Measurements from ENCODE around the gene NT5C2. TPM values are rescaled to one million over a fixed set of nuclear protein-coding genes. Genes with fewer than 3 reads are reported as not detected.
"Not testable (repeated sequence)": the region's sequence is repeated elsewhere in the genome, so short reads cannot be mapped to it uniquely, and the experiment has no call there.

The NT5C2 gene
- total RNA-seq, 3 donors from 2014 or later, result 84.9 to 105 (median 105) TPM

DNA sequence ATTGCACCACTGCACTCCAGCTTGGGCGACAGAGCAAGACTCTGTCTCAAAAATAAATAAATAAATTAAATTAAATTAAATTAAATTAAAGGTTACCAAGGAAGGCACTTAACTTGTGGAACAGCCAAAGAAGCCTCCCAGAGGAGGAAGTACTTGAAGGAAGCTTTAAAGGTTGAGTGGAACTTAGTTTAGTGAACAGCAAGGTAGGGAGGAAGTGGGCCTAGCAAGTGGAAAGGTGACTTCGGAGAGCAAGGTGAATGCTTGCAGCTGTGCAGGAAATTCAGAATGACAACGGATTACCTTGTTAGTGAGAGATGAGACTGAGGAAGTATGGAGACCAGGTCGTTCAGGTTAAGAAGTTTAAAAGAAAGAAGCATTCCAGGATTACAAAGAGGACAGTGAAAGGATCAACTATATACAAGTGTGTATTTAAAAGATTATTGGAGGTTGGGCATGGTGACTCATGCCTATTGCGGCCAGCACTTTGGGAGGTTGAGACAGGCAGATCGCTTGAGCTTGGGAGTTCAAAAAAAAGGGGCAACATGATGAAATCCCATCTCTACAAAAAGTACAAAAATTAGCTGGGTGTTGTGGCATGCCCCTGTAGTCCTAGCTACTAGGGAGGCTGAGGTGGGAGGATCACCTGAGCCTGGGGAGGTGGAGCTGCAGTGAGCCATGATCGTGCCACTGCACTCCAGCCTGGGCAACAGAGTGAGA lies 39.9 kb upstream of the NT5C2 start:
- ATAC-seq, result peak; percentile 63
- H3K4me1 ChIP-seq (ENCODE audit: low read depth), result peaks cover 3% of the 10 kb centered on the region
- H3K9me3 ChIP-seq, result no peaks in the 10 kb centered on the region
- DNase-seq, result no peak
- no peak overlapping the region for H3K4me3 ChIP-seq
- H3K36me3 ChIP-seq (ENCODE audit: low read depth), result no peaks in the 10 kb centered on the region
- intact Hi-C loops (cut with DNase I, micrococcal nuclease), result no loop called here
- TF ChIP-seq, protein P1, sequence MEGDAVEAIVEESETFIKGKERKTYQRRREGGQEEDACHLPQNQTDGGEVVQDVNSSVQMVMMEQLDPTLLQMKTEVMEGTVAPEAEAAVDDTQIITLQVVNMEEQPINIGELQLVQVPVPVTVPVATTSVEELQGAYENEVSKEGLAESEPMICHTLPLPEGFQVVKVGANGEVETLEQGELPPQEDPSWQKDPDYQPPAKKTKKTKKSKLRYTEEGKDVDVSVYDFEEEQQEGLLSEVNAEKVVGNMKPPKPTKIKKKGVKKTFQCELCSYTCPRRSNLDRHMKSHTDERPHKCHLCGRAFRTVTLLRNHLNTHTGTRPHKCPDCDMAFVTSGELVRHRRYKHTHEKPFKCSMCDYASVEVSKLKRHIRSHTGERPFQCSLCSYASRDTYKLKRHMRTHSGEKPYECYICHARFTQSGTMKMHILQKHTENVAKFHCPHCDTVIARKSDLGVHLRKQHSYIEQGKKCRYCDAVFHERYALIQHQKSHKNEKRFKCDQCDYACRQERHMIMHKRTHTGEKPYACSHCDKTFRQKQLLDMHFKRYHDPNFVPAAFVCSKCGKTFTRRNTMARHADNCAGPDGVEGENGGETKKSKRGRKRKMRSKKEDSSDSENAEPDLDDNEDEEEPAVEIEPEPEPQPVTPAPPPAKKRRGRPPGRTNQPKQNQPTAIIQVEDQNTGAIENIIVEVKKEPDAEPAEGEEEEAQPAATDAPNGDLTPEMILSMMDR (IDR thresholded peaks at IDR 0.05), result no peak

- peaks cover 8% of the 10 kb centered on the region for H3K4me1 ChIP-seq (ENCODE audit: low read depth)
- ATAC-seq, result peak; percentile 74
- H3K36me3 ChIP-seq (ENCODE audit: low read depth), result no peaks in the 10 kb centered on the region
- H3K9me3 ChIP-seq, result no peaks in the 10 kb centered on the region
- H3K4me3 ChIP-seq, result no peak overlapping the region
- TF ChIP-seq, protein P1 (IDR thresholded peaks at IDR 0.05), result no peak
- intact Hi-C loops (cut with DNase I, micrococcal nuclease), result no loop called here
- no peak for DNase-seq
Observed at GRCh38 chr10:103232131-103232673, 39.1 kb upstream of the NT5C2 start.

DNA sequence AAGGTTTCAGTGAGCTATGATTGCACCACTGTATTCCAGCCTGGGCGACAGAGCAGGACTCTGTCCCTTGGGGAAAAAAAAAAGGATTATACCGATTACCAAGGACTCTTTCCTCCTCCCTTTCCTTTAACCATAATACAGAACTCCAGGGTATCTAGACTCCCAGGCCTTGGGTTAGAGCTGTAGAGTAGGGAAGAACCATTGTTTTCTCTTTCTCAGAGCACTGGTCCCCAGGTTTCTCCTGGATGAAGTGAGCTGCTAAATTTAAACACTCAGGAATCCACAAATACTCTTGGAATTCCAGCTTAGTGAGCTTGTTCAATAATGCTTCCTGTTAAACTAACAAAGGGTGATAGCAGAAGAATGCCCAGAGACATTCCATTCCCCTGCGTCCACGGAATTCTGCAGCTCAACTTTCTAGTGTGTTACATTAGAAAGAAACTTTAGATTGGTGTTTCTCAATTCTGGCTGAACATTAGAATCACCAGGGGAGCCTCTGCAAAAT lies 38.0 kb upstream of the NT5C2 start:
- peaks cover 8% of the 10 kb centered on the region for H3K4me1 ChIP-seq (ENCODE audit: low read depth)
- TF ChIP-seq, protein P1 (IDR thresholded peaks at IDR 0.05), result no peak

DNA sequence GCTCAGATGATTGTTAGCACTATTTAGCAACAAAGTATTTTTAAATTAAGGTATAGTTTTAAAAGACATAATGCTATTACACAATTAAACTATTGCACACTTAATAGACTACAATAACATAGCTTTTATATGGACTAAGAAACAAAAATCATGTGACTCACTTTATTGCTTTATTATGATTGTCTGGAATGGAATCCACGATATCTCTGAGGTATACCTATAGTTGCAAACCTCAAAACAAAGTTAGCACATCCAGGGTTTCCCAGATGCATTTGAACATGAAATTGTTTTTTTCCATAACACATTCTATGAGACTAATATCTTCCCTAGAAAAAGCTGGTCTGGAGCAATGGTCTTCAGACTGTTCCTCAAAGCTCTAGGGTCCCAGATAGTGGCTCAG lies 34.3 kb upstream of the NT5C2 start:
- ATAC-seq, result peak; percentile 69
- intact Hi-C loops (cut with DNase I, micrococcal nuclease), result no loop called here
- Histone ChIP-seq H3K4me3 (no peak overlapping the region), H3K36me3 (ENCODE audit: low read depth) (no peaks in the 10 kb centered on the region), H3K9me3 (peaks cover 19% of the 10 kb centered on the region), H3K4me1 (ENCODE audit: low read depth) (peaks cover 8% of the 10 kb centered on the region)
- no peak for DNase-seq
- TF ChIP-seq, protein P1 (IDR thresholded peaks at IDR 0.05), result no peak

More for the DNA sequence above, 38.0 kb upstream of the NT5C2 start:
- intact Hi-C loops (cut with DNase I, micrococcal nuclease), result no loop called here
- no peak overlapping the region for H3K4me3 ChIP-seq
- DNase-seq, result no peak
- H3K36me3 ChIP-seq (ENCODE audit: low read depth), result no peaks in the 10 kb centered on the region
- H3K9me3 ChIP-seq, result no peaks in the 10 kb centered on the region
- ATAC-seq, result peak; percentile 9

DNA sequence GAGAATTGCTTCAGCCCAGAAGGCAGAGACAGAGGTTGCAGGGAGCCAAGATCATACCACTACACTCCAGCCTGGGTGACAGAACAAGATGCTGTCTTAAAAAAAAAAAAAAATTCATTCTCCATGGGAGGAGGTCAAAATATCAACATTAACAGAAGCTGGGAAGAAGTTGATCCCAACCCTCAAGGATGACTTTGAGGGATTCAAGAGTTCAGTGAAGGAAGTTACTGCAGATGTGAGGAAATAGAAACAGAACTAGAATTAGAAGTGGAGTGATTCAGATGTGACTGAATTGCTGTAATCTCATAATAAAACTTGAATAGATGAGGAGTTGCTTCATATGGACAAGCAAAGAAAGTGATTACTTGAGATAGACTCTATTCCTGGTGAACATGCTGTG lies 32.9 kb upstream of the NT5C2 start:
- no peak for DNase-seq
- intact Hi-C loops (cut with DNase I, micrococcal nuclease), result no loop called here
- Histone ChIP-seq H3K4me1 (ENCODE audit: low read depth) (peaks cover 8% of the 10 kb centered on the region), H3K36me3 (ENCODE audit: low read depth) (no peaks in the 10 kb centered on the region), H3K9me3 (peaks cover 19% of the 10 kb centered on the region), H3K4me3 (no peak overlapping the region)
- TF ChIP-seq, protein P1 (IDR thresholded peaks at IDR 0.05), result no peak
- ATAC-seq, result peak; percentile 77

GRCh38 chr10:103224721-103225120 lies 31.6 kb upstream of the NT5C2 start:
- H3K36me3 ChIP-seq (ENCODE audit: low read depth); H3K4me3 ChIP-seq; intact Hi-C loops (cut with DNase I, micrococcal nuclease); H3K4me1 ChIP-seq (ENCODE audit: low read depth); DNase-seq; ATAC-seq: not testable (repeated sequence)
- H3K9me3 ChIP-seq, result peaks cover 19% of the 10 kb centered on the region

Measured in mucosa of descending colon (tissue), 3 donors.